CD4-positive, alpha-beta T cell treated with Interleukin-15 for 1 hour (primary cell): ENCODE data around the gene SCUBE1.
A peak's percentile ranks its signal among the peaks of the same experiment; 100 is the strongest.

Experiments used
- DNase-seq: peaks from one replicate; pipeline ENCODE4 v3.0.0-alpha.2; 2020

The SCUBE1 gene

GRCh38 chr22:43275545-43276317 lies 67.4 kb downstream of the SCUBE1 start:
- DNase-seq, result no peak

GRCh38 chr22:43274595-43275240 lies 68.5 kb downstream of the SCUBE1 start:
- DNase-seq, result no peak

GRCh38 chr22:43273902-43274484 lies 69.2 kb downstream of the SCUBE1 start:
- peak; percentile 44 for DNase-seq

GRCh38 chr22:43272869-43273318 lies 70.3 kb downstream of the SCUBE1 start:
- no peak for DNase-seq

- no peak for DNase-seq
Measured at GRCh38 chr22:43272301-43272700, 70.9 kb downstream of the SCUBE1 start.

GRCh38 chr22:43270949-43271348 lies 72.2 kb downstream of the SCUBE1 start:
- DNase-seq, result no peak

- DNase-seq, result no peak
Measured at GRCh38 chr22:43270314-43270908, 72.8 kb downstream of the SCUBE1 start.

- DNase-seq, result no peak
Measured at GRCh38 chr22:43269646-43270045, 73.5 kb downstream of the SCUBE1 start.

- DNase-seq, result no peak
Measured at GRCh38 chr22:43269246-43269645, 73.9 kb downstream of the SCUBE1 start.

GRCh38 chr22:43267981-43268660 lies 75.1 kb downstream of the SCUBE1 start:
- no peak for DNase-seq

GRCh38 chr22:43267332-43267980 lies 75.7 kb downstream of the SCUBE1 start:
- DNase-seq, result no peak

GRCh38 chr22:43266076-43266475 lies 77.1 kb downstream of the SCUBE1 start:
- no peak for DNase-seq

- peak; percentile 82 for DNase-seq
Measured at GRCh38 chr22:43263645-43264514, 79.3 kb downstream of the SCUBE1 start.

- DNase-seq, result peak; percentile 32
Measured at GRCh38 chr22:43262990-43263644, 80.1 kb downstream of the SCUBE1 start.

GRCh38 chr22:43260331-43261231 lies 82.6 kb downstream of the SCUBE1 start:
- no peak for DNase-seq

GRCh38 chr22:43257961-43258360 lies 85.2 kb downstream of the SCUBE1 start:
- no peak for DNase-seq

GRCh38 chr22:43257549-43257948 lies 85.6 kb downstream of the SCUBE1 start:
- no peak for DNase-seq

- no peak for DNase-seq
Measured at GRCh38 chr22:43256976-43257545, 86.1 kb downstream of the SCUBE1 start.

- no peak for DNase-seq
Measured at GRCh38 chr22:43256569-43256968, 86.6 kb downstream of the SCUBE1 start.
